Islet precursor cell (in vitro differentiated cells): ENCODE measurements around the gene ENOSF1.
"Not testable (repeated sequence)": the region's sequence is repeated elsewhere in the genome, so short reads cannot be mapped to it uniquely, and the experiment has no call there.

Source experiments
- DNase-seq: peaks from one replicate; pipeline ENCODE4 v3.0.0-alpha.2; 2018

ENOSF1 gene

GRCh38 chr18:712401-713134, at the start of gene ENOSF1:
Gene ENOSF1 (minus strand): TSS chr18:712630. CDS start chr18:712587, 43 bp downstream.
- peak; percentile 94 for DNase-seq

- DNase-seq = not testable (repeated sequence)
These were observed 47.4 kb upstream of the ENOSF1 start for GRCh38 chr18:759864-760263.

DNA sequence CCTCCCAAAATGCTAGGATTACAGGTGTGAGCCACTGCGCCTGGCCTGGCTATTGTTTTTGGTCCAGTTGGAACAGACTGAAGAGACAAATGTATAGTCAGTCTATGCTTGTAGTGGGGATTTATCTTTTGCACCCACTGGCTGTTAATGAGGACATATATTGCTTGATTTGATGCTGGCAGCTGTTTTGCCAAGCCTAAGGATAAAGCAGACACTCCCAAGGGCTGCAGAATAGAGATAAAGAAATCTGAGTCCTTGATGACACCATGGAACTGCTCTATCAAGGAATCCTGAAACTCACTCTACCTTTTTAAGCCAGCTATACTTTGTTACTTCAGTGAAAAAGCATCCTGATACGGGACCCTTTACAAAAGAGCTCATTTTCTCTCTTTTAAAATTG, 43.1 kb upstream of the ENOSF1 start:
- no peak for DNase-seq

GRCh38 chr18:754656-755055, 42.2 kb upstream of the ENOSF1 start:
- no peak for DNase-seq

DNA sequence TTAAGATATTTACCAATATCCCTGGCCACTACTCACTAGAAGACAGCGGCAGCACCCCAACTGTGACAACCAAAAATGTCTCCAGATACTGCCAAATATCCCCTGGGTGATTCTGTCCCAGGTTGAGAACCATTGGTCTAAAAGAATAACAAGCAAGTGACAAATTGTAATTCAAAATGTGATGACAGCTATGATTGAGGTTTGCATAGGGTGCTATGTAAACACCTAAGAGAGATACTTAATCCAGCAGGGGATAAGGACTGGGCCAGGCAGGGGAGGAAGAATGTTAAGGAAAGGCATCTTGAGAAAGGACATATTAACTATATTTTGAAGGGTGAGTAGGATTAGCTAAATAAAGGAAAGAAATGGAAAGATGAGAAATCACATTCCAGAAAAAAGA, 38.0 kb upstream of the ENOSF1 start:
- no peak for DNase-seq

- no peak for DNase-seq
These were observed 32.6 kb upstream of the ENOSF1 start for GRCh38 chr18:744832-745597.

- no peak for DNase-seq
These were observed 29.6 kb upstream of the ENOSF1 start for GRCh38 chr18:741931-742512.

- no peak for DNase-seq
These were observed 19.9 kb upstream of the ENOSF1 start for GRCh38 chr18:732371-732770.

DNA sequence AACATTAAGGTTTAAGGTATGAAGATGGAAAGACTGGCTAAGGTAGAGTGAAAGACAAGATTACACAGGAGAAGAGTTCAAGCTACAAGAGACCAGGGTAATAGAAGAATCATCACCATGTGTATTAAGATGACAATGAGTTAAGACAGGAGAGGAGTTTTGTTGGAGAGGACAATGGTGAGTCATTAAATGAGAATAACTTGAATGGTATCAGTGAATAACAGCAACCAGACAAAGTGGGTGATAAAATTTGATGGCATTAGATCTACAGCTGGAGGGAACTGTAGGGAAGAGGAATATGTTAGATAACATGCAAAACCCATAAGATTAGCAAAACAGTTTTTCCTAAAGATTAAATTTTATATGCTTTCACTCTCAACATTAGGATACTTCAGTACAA, 18.8 kb upstream of the ENOSF1 start:
- DNase-seq = no peak

DNA sequence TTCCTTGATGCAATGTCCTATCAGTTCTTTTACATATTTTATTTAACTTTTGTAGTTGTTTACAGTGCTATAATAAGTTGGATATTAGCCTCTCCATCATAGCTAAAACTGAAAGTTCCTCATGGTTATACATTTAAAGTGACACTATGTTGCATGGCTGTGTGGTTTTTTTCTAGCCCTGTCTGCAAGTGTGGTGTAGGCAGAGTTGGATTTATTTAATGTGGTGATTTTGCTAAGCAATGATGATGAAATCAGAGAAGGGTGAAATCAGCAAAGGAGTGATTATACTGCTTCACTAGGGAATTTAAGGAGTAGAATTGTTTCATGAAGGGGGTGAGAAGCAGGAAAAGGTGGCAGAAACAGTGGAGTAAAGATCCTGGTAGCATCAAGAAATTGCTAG, 18.3 kb upstream of the ENOSF1 start:
- DNase-seq = no peak

DNA sequence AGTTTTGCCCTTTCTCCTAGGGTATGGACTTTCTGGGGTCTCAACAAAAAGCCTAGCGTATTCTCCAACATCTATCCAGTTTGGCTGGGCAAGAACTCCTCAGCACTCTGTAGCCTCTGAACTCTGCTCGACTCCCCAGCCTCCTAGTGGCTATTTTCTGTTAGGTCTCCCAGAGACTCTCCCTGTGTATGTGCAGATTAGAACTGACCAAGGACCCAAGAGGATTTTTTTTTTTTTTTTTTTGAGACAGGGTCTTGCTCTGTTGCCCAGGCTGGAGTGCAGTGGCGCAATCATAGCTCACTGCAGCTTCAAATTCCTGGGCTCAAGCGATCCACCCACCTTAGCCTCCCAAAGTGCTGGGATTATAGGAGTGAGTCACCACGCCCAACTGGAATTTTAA, 17.7 kb upstream of the ENOSF1 start:
- DNase-seq = not testable (repeated sequence)

- DNase-seq = no peak
These were observed 13.2 kb upstream of the ENOSF1 start for GRCh38 chr18:725646-726045.

DNA sequence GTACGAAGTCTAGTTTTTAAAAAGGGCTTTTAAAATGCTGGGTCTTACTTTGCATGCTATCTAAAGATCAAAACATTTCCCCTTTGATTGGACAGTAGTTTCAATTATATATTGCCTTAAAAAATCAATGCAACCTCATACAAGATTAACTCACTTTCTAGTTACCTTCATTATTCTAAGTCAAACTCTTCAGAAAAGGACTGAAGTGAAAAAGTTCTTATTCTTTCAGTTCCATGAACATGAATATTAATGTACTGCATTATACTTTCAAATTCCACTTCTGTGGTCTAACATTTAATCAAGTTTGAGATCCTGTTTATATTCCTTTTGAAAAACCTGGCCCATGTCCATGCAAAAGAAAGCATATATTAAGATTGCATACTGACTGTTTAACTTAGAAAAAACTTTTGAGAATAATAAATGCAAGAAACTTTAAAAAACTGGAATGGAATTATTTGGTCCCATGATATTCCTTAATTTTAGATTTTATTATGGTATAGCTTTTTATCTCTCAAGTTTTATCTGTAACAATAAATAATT, 11.2 kb upstream of the ENOSF1 start:
- no peak for DNase-seq

- DNase-seq = no peak
These were observed 4.6 kb upstream of the ENOSF1 start for GRCh38 chr18:717003-717402.

DNA sequence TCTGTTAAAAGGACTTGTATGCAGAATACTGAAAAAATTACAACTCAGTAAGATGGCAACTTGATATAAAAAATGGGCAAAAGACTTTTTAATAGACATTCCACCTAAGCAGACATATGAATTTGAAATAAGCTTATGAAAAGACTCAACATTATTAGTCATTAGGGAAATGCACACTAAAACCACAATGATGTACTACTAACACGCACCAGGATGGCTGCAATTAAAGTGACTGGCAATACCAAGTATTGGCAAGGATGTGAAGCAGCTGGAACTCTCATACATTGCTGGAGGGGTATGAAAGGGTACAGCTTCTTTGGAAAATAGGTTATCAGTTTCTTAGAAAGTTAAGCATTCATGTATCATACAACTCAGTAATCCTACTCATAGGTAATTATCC, 3.2 kb upstream of the ENOSF1 start:
- DNase-seq = no peak

GRCh38 chr18:713135-713490, 683 bp upstream of the ENOSF1 start:
- DNase-seq = no peak

DNA sequence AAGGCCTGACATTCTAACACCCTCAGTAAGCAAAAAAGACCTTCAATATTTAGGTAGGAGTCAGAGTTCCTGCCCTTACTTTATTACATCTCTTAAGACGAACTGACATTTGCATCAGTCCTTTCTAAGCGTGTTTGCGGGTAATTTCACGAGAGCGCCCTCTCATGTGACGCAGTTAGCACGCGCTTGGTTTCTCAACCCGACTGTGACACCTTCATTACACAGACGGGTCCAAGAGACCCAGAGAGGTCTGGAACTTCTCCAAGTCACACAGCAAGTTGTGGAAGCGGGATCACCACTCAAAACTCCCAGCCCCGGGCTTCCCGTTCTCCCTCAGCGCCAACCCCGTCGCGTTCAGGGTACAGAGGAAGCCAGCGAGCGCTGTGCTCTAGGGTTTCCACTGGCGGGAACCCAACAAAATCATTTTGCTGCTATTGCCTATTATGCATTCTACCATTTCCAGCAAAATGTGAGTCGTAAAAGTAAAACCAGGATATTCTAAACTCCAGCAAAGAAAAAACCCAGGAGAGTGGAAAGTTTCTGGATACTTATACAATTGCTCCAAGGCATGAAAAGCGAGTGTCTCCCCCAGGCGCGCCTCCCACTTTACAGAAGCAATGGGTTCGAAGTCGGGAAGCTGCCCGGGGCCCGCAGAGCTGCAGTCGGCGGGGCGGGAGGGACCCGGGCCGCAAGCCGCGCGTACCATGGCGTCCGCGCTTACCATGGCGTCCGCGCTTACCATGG, 601 bp downstream of the ENOSF1 start:
- DNase-seq = peak; percentile 64

- DNase-seq = no peak
These were observed 1.1 kb downstream of the ENOSF1 start for GRCh38 chr18:711310-711656.

- DNase-seq = no peak
These were observed 1.8 kb downstream of the ENOSF1 start for GRCh38 chr18:710418-711300.

DNA sequence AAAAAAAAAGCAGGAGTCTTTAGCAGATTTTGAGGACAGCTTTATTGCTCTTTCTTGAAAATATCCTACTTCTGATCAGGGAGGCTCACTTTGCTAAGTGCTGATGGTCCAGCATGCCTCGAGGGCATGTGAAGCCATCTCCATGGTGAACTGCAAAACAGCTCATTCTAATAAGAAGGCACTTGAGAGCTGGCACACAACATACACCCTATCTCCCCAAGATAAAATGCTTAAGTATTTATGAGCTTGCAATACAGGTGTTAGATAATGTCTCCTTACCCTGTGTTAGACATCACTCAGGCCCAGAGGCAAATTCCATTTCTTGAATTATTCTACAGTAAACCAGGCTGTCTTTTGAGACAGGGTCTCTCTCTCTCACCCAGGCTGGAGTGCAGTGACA, 2.7 kb downstream of the ENOSF1 start:
- DNase-seq = no peak

GRCh38 chr18:708096-708495, 4.3 kb downstream of the ENOSF1 start:
- DNase-seq = no peak

GRCh38 chr18:706405-706804, 6.0 kb downstream of the ENOSF1 start:
- DNase-seq = no peak
